Stimulated activated CD4-positive, alpha-beta T cell treated with anti-CD3 and anti-CD28 coated beads, Interleukin-15, amount 100 ng/mL, for 48 hours (primary cell): ENCODE data around the gene CMC2.
A peak's percentile ranks its signal among the peaks of the same experiment; 100 is the strongest.

Source experiments
- DNase-seq, 2 donors: peaks; one replicate each; pipeline ENCODE4 v3.0.0-alpha.2; 2020; ENCODE audit warnings: low read depth in 2 of 2

CMC2 gene

DNA sequence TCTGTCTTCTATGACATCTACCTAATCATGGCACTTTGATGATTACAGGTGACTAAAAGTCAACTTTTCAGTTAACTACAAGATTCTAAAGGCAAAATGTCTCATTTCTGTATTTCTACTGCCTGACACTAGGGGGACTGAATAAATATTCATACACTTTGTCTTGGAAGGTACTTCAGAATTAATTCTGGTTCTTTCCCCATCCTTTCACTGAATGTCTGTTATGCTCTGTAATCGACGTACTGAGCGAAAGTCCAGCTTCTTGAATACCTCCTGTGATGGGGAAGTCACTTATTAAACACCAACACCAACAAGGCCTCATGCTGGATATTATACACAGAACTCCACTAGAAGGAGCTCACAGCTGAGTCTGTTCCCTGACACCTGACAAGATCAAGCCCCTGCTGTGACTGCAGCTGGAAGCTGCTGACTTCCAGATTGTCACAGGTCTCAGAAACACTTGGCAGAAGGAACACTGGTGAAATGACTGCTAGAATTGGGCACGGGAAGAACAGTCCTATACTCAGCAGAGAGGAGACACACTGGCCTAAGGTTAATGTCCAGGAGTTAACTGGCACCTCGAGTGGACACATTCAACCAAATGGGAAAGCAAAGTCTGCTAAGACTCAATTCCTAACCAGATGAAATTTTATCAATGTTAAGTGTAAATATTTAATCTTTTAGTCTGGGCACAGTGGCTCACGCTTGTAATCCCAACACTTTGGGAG, 31.9 kb downstream of the CMC2 start:
- no peak for DNase-seq

DNA sequence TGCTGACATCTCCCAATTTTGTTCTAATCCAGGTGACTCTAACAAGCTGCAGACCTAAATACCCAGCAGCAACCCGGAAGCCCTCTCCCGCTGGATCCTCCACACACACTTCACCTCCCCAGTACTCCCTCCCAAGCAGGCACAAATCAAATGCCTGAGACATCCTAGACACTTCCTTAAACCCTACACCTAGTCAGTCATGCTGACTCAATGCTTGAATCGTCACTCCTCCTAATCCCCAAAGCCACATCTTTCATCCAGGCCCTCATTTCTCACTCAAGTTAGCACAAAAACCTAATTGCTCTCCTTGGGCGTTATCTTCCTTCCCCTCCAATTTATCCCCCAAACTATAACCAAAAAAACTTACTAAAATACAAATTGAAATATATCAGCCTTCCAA, 32.7 kb downstream of the CMC2 start:
- DNase-seq, result no peak

DNA sequence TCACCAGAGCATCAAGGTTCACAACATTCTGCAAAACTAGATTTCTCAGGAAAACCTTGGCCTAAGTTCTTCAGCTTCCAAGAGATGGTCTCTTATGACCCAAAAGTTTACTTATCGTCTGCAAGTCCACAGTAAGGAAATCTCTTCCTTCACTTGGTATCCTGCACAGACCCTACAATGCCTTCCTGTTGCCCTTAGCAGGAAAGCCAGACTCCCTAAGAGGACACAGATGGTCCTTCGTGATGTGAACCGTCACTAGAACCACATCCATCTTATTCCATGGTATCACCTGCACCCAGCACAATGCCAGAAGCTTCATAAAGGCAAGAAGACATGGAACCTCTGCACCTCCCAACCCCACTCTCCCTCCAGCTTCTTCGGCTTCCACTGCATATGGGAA, 34.1 kb downstream of the CMC2 start:
- DNase-seq, result no peak

DNA sequence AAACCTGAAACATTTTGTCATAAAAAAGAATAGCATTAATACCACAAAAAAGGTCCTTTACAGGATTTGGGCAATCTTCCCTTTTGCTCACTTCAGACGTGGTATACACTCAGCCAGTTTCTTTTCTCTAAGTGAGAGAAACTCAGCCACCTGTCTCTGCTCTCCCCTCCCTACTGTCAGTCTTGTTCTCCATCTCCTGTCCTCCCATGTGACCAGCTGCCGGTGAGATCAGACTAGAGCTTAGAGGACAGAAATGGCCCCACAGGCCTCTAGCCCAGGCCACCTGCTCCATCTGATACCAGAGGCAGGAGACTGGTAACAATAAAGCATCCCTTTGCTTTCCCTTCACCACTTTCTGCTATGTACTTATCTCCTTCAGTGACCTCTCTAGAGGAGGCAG, 34.9 kb downstream of the CMC2 start:
- DNase-seq, result no peak

DNA sequence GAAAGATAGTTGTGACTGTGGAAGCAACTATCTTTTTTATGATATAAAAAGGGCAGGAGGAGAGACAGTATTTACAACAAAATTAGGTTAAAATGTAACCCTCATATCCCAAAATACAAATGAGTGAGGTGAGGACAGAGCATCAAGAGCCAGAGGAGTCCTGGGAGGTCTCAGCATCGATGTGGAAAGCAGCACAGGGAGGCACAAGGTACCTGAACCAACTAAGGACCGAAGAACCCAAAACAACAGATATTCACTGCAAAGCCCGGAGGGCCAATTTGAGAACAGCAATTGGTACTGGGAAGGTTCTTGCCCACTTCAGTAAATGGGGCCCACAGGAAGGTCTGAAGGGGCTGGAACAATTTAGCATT, 37.6 kb downstream of the CMC2 start:
- no peak for DNase-seq

DNA sequence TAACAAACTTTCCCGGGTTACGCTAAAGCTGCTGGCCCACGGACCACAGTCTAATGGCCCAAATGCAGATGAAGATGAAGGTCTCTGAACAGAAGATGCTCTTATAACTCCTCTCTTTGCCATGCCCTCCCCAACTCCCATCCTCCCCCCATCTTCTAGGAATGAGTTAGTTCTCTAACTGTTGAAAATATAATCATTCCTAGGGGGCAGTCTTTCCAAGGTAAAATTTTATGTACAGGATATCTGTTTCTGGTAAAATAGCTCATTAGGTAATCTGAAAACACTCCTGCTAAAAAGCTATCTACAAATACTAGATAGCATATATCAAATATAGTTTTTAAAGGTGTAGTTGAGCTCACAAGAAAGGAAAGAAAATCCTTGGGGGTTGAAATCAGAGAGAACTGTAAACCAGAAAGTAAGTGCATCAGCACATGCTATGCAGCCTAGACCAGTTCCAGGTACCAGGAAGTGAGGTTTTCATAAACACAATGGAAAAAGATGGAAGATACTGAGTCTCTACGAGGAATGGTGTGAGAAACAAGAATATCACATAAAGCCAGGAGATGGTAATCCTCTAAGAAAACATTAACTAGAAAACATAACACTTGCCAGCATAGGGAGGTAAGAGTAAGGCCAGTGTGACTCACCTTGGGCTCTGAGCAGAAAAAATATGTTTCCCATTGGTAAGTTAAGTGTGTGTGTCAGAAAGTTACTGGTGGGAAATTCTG, 38.1 kb downstream of the CMC2 start:
- no peak for DNase-seq

DNA sequence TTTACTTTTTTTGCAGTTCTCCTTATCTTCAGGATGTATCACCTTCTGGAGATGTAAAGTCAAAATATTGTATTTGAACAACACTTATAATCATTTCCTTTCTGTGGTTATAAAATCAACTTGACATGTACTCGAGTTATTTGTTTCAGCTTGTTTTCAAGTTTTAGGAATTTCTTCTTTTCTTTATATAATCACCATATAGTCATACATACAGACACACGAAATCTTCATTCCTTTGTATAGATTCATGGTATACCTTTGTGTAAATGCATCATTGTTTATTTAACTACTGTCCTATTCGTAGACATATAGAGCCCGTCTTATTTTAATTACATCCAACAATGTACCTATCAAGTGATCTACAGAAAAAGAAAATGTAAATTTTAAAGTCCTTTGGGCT, 40.1 kb downstream of the CMC2 start:
- no peak for DNase-seq

DNA sequence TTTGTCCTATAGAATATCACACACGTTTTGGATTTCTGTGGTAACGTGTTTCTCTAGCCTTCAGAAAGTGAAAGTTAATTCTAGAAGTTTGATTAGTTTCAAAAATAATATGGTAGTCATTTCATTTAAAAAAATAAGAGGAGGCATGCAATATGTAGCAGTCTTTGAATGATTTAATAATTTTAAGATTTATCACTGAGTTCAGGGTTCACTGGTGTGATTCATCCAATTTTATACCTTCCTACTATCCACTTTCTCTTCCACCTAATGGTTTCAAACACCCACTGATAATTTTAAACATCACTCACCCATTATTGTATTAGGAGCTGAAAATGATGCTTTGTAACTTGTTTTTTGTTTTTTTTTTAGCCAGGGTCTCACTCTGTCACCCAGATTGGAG, 42.3 kb downstream of the CMC2 start:
- DNase-seq, result no peak

DNA sequence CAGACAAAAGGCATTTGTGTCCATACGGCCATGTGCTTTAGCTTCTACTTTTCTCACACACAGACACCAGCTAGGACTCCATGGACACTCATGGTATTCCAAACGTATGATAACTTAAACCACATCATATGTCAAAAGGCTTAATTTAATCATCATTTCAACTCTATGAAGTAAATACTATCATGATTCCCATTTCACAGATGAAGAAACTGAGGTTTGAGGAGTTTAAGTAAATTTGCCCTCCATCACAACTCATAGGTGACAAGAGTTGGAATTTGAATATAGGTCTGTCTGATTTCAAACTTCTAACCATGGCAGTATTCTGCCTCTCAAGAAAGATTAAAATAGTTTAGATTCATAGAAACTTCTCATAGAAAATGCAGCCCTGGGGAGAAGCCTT, 43.8 kb downstream of the CMC2 start:
- no peak for DNase-seq

DNA sequence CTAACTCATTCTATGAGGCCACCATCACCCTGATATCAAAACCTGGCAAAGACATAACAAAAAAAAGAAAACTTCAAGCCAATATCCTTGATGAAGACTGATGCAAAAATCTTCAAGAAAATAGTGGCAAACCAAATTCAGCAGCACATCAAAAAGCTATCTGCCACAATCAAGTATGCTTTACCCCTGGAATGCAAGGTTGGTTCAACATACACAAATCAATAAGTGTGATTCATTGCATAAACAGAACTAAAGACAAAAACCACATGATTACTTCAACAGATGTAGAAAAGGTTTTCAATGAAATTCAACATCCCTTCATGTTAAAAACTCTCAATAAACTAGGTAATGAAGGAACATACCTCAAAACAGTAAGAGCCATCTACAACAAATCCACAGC, 48.4 kb downstream of the CMC2 start:
- DNase-seq, result no peak

DNA sequence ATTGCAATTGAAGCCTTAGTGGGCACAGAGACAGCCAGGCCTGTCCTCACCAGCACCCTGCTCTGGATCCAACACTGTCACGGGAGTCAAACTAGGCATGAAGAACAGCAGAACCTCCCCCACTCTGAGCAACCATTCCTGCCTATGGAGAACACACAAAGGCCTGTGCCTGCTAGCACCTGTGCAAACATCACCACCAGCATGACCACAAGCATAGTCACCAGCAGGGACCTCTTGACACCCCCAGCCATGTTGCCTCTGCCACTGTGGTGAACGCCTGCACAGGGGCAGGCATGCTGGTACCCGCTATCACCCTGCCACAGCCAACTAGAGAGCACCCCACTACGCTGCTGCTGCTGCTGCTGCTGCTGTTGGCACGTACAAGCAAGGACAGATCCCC, 51.7 kb downstream of the CMC2 start:
- no peak for DNase-seq

DNA sequence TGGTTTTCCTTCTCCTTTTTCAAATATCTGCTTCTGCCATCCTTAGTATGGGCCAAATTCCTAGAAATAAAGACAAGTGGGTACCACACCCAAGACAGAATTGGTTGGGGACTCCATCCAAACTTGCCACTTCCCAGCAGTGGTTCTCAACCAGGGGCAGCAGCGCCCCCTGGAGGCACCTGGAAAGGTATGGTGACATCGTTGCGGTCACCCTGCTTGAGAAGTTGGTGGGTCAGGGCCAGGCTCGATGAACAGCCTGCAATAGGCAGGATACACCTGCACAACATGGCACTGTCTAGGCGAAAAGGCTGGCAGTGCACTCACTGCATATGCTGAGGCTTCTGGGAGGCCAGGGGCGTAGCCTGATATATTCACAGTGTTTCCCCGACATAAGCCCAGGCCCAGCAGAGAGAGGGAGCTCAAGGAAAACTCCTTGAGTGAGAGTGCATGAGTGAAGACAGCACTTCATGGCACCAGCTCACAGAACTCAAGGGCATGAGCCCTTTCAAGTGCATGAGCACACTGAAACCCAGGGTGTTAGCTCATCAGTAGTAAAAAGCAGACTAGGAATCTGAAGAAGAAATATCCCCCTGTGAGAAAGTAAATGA, 57.7 kb downstream of the CMC2 start:
- peak; percentile 15 to 53 for DNase-seq

DNA sequence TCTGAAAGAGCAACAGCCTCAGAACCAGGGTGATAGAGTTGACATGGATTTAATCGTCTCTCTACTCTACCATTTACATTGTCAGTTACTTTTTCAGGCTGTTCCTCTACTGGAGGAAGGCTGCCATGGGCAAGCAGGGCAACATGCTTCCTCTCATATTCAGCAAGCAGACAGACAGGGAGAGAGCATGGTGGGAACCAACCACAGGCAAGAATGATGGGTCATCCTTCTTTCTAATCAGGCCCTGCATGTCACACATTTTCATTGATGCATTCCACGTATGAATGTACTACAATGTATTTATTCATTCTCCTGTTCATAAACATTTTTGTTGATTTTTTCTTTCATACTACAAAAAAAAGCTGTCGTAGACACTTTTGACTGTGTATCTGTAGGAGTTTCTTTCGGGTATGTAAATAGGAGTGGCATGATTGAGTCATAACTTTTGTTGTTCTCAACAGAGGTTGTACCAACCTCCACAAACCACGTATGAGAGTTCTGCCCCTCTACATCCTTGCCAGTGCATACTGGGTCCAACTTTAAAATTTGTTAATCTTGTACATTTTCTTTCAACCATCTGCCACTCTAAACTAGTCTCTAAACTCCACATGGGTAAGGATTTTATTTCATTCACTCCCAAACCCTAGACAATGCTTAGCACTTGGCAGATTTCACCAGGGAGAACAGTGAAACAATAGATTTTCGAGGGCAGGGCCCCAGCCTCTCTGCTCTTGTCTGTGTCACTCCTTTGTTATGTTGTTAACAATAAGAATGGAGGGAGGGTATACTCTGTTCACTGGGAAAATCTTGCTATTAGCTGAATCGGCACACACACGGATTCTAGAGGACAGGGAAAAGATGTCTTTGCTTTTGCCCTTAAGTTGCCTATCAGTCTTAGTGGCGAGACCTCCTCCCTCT, 58.7 kb downstream of the CMC2 start:
- DNase-seq, result no peak

DNA sequence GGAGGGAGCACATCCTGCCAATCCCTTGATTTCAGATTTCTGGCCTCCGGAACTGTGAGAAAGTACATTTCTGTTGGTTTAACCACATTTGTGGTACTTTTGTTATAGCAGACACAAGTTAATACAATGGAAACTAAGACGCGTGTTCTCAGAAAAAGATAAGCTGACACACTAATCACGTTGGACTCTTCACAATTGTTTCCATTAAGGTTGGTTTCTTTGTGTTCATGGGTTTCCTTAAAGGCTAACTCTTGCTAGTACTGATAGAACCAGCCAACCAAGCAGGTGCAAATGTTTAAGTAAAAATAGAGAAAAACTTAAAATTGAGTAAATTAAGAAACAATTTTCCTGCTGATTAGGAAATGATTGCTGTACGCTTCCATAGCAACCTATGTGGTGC, 59.4 kb downstream of the CMC2 start:
- no peak for DNase-seq

DNA sequence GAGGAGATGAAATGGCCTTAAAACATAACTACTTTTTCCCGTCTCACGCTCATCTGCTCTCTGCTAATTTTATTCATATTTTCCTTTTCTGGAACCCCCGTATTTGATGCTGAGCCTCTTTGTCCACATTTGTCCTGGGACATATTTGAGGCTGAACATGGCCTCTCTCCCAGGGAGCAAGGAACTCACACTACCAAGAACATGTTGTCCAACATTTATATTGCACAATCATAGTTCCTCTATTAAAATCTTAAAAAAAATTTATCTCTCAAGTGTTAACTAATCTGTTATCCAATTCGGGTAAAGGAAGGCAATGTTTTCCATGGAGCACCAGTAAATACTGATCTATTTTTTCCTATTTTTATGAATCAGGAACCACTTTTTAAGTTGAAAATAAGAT, 60.2 kb downstream of the CMC2 start:
- no peak for DNase-seq

DNA sequence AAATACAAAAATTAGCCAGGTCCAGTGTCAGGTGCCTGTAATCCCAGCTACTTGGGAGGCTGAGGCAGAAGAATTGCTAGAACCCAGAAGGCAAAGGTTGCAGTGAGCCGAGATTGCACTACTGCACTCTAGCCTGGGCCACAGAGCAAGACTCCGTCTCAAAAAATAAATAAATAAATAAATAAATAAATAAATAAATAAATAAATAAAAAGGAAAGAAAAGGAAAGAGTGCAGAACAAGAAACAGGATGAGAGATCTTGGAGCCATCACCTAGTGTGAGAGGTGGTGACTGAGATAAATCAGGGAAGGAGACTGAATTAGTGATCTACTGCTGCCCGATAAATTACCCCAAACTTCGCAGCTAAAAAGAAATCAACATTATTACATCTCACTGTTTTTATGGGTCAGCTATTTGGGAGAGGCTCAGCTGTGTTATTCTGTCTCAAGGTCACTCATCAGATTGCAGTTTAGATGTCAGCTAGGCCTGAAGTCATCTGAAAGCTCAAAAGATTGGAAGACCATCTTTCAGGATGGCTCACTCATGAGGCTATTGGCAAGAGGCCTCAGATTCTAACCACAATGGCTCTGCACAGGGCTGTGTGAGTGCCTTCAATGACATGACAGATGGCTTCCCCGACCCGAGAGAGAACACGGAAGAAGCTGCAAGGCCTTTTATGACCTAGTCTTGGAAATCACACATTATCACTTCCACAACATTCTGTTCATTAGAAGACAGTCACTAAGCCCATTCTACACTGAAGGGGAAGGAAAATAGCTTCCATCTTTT, 66.4 kb downstream of the CMC2 start:
- DNase-seq, result no peak

DNA sequence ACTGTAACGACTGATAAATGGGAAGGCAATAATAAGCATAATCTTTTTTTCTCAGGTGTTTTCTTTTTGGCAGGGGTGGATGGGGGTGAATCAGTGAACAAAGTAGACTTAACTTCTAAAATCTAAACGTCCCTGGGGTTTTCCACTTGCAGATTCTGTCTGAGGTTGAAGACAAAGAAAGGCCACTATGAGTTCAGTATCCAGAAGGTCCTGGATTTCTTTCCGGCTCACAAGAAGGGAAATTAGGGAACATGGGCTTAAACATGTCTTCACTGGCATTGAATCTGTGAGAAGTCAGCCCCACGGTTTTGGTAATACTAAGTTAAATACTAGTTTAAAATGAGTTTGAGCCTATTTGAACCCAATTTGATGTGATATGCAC, 67.8 kb downstream of the CMC2 start:
- DNase-seq, result no peak

DNA sequence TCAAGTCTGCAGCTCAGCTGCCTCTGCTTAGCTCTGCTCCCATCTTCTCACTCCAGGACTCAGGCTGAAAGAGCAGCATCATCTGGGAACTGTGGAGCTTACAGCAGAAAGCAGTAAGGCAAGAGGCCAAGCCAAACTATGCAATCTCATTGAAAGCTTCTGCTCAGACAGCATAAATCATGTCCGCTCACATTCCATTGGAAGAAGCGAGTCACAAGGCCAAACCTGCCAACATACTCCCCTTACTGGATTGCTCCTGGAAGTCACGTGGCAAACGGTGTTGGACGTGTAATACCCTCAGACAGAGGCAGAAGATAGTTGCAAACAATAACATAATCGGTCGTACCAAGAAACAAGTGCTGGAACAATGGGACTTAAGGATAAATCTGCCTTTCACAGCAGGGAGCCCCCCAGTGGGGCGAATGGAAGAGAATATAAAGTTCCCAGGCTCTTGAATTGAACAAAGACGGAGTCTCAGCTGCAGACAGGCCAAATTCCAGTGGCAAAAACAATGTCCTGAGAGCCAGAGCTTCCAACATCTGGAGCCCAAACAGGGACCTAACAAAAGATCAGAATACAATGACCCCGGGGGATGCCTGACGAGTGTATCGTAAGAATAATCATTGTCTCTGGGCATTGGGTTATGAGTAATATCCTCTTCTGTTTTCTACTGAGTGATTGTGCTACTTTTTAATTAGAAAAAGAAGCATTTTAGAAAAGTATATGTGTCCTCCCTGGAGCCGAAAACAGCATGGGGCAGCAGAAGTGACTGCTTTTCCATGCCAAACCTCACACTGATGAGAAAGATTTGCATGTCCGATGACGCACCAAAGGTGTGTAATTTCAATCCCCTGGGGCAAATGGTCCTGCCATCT, 68.4 kb downstream of the CMC2 start:
- no peak for DNase-seq

DNA sequence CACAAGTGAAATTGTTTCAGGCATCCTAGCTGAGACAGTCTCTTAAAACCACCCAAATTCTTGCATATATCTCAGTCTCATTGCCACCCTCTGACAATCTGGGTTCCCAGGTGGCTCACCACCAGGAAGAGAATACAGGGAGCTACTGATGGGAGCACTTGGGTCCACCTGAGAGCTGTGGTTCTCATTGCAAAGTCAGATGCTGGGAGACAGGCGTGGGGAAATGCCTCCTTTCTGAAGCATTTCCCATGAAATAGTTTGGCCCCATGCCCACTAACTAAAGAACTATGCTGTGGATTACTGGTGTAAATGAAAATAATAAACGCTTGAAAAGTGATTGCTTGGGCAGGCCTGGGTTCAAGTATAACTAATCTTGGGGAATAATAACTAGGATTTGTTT, 70.3 kb downstream of the CMC2 start:
- DNase-seq, result no peak

DNA sequence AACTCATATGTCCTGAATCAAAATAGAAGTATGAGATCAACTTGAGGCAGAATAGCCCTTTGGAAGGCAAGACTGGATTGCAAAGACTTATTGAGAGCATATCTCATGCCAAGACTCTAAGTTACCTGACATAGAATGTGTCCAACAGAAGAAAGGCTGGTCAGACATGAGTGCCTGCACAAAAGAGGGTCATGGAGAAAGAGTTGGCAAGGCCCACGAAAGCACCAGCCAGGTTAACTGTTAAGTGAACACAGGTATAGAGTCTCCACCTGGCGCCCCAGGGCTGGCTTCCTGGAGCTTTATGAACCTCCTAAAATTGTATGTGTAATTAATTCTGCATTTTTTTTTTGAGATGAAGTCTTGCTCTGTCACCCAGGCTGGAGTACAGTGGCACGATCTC, 71.0 kb downstream of the CMC2 start:
- DNase-seq, result no peak

DNA sequence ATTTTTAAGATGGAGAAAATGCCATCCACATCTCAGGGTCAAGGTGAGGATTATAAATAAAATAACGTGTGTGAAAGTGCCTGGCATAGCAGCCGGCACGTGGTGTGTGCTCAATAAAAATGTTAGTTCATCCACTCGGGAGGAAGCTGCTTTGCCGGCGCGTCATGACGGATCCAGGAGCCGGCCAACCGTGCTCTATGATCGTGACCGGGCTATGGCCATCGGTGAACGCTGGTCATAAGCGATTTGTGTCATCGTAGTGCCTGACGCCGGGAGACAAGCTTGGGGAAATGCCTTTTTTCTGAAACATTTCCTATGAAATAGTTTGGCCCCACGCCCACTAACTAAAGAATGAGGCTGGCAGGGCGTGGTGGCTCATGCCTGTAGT, 74.0 kb downstream of the CMC2 start:
- no peak for DNase-seq
